OCI-LY7 (cell line): ENCODE measurements around the gene ECD.

Experiments
- EZH2phosphoT487 ChIP-seq: fragments of 200-600 bp; sonication (generic); IDR thresholded peaks from 2 replicates; pipeline ENCODE4 v1.6.1; 2018; ENCODE audit warnings: low read depth, borderline replicate concordance, mild to moderate bottlenecking, mixed run types, antibody characterized with exemption, low read length, moderate library complexity, mixed read lengths
- TF ChIP-seq, protein P1 (sequence below): fragments of 200-600 bp; sonication (generic); conservative IDR thresholded peaks from 2 replicates; pipeline ENCODE4 v1.5.1; 2014; ENCODE audit warnings: mild to moderate bottlenecking, antibody characterized with exemption, low read length, moderate library complexity, mixed read lengths

DNA sequence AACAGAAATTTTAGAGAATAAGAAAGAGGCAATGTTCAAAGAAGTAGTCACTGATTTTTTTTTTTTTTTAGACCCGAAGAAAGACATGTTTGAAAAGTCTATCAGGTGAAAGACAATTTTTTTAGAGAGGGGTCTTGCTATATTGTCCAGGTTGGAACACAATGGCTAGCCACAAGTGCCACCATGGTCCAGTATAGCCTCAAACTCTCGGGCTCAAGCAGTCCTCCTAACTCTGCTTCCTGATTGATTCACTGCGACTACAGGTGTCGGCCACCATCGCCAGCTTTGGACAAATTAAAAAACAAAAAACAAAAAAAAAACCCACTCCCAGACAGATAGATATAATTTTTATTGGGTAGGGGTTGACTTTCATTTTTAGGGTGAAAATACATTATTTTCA lies 22.4 kb upstream of the ECD start:
- TF ChIP-seq, protein P1, sequence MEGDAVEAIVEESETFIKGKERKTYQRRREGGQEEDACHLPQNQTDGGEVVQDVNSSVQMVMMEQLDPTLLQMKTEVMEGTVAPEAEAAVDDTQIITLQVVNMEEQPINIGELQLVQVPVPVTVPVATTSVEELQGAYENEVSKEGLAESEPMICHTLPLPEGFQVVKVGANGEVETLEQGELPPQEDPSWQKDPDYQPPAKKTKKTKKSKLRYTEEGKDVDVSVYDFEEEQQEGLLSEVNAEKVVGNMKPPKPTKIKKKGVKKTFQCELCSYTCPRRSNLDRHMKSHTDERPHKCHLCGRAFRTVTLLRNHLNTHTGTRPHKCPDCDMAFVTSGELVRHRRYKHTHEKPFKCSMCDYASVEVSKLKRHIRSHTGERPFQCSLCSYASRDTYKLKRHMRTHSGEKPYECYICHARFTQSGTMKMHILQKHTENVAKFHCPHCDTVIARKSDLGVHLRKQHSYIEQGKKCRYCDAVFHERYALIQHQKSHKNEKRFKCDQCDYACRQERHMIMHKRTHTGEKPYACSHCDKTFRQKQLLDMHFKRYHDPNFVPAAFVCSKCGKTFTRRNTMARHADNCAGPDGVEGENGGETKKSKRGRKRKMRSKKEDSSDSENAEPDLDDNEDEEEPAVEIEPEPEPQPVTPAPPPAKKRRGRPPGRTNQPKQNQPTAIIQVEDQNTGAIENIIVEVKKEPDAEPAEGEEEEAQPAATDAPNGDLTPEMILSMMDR, result no peak
- TF ChIP-seq EZH2phosphoT487, result no peak
